ENCODE results near the gene BCOR.

Gene BCOR

GRCh38 chrX:40037367-40037766 is 60.4 kb downstream of the BCOR start:
- TF ChIP-seq, protein P1, sequence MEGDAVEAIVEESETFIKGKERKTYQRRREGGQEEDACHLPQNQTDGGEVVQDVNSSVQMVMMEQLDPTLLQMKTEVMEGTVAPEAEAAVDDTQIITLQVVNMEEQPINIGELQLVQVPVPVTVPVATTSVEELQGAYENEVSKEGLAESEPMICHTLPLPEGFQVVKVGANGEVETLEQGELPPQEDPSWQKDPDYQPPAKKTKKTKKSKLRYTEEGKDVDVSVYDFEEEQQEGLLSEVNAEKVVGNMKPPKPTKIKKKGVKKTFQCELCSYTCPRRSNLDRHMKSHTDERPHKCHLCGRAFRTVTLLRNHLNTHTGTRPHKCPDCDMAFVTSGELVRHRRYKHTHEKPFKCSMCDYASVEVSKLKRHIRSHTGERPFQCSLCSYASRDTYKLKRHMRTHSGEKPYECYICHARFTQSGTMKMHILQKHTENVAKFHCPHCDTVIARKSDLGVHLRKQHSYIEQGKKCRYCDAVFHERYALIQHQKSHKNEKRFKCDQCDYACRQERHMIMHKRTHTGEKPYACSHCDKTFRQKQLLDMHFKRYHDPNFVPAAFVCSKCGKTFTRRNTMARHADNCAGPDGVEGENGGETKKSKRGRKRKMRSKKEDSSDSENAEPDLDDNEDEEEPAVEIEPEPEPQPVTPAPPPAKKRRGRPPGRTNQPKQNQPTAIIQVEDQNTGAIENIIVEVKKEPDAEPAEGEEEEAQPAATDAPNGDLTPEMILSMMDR (IDR thresholded peaks at IDR 0.05) = no peak
- intact Hi-C loops (cut with DNase I; ENCODE audit: low total_unique reads) = no loop called here

GRCh38 chrX:40035726-40036125 is 62.0 kb downstream of the BCOR start:
- no peak for DNase-seq
- intact Hi-C loops (cut with DNase I; ENCODE audit: low total_unique reads) = no loop called here

More at GRCh38 chrX:40037367-40037766, 60.4 kb downstream of the BCOR start:
- Histone ChIP-seq H3K27ac (no peak overlapping the region), H3K4me1 (no peaks in the 10 kb centered on the region), H3K4me3 (no peak overlapping the region), H3K36me3 (no peaks in the 10 kb centered on the region), H3K9me3 (peaks cover 0 to 9% (median 8%) of the 10 kb centered on the region in 3 donors), H3K27me3 (no peaks in the 10 kb centered on the region)
- DNase-seq = no peak

GRCh38 chrX:40031911-40032310 is 65.8 kb downstream of the BCOR start:
- Histone ChIP-seq H3K27me3 (no peaks in the 10 kb centered on the region), H3K9me3 (peaks cover 0 to 7% (median under 1%) of the 10 kb centered on the region in 3 donors), H3K4me1 (no peaks in the 10 kb centered on the region), H3K4me3 (no peak overlapping the region), H3K36me3 (no peaks in the 10 kb centered on the region), H3K27ac (no peak overlapping the region)
- intact Hi-C loops (cut with DNase I; ENCODE audit: low total_unique reads) = no loop called here
- DNase-seq = no peak
- TF ChIP-seq, protein P1 (IDR thresholded peaks at IDR 0.05) = no peak

More at GRCh38 chrX:40035726-40036125, 62.0 kb downstream of the BCOR start:
- H3K9me3 ChIP-seq = peaks cover 0 to 9% (median 8%) of the 10 kb centered on the region in 3 donors
- H3K27ac ChIP-seq = no peak overlapping the region
- no peak overlapping the region for H3K4me3 ChIP-seq
- no peaks in the 10 kb centered on the region for H3K27me3 ChIP-seq
- no peaks in the 10 kb centered on the region for H3K36me3 ChIP-seq
- TF ChIP-seq, protein P1 (IDR thresholded peaks at IDR 0.05) = no peak
- no peaks in the 10 kb centered on the region for H3K4me1 ChIP-seq

GRCh38 chrX:40030205-40030604 is 67.6 kb downstream of the BCOR start:
- H3K4me1 ChIP-seq = no peaks in the 10 kb centered on the region
- no peaks in the 10 kb centered on the region for H3K27me3 ChIP-seq
- no peak overlapping the region for H3K4me3 ChIP-seq
- TF ChIP-seq, protein P1 (IDR thresholded peaks at IDR 0.05) = no peak
- peaks cover 0 to 7% (median 0%) of the 10 kb centered on the region in 3 donors for H3K9me3 ChIP-seq
- no peak for DNase-seq
- intact Hi-C loops (cut with DNase I; ENCODE audit: low total_unique reads) = no loop called here
- H3K36me3 ChIP-seq = no peaks in the 10 kb centered on the region
- no peak overlapping the region for H3K27ac ChIP-seq

DNA sequence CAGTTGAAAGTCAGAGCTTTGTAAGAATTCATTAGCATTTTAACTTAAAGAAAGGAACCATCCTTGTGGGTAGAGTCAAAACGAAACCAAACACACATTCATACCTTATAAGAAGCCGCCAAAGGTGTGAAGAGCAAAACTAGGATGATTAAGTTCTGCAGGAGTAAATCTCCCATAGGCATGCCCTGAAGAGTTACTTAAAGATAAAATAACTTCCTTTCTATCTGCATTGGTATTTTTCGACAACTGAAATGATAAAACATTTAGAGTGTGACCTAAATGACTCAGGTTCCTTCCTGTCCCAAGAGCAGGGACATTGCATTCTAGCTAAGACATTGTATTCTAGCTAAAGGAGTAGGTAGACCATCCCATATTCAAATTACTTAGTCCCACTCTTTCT is 75.3 kb downstream of the BCOR start:
- H3K36me3 ChIP-seq = no peaks in the 10 kb centered on the region
- H3K27me3 ChIP-seq = no peaks in the 10 kb centered on the region
- TF ChIP-seq, protein P1 (IDR thresholded peaks at IDR 0.05) = no peak
- DNase-seq = no peak
- no peaks in the 10 kb centered on the region for H3K4me1 ChIP-seq
- H3K27ac ChIP-seq = no peak overlapping the region
- peaks cover 0 to 4% (median 0%) of the 10 kb centered on the region in 3 donors for H3K9me3 ChIP-seq
- no peak overlapping the region for H3K4me3 ChIP-seq
- intact Hi-C loops (cut with DNase I; ENCODE audit: low total_unique reads) = no loop called here

DNA sequence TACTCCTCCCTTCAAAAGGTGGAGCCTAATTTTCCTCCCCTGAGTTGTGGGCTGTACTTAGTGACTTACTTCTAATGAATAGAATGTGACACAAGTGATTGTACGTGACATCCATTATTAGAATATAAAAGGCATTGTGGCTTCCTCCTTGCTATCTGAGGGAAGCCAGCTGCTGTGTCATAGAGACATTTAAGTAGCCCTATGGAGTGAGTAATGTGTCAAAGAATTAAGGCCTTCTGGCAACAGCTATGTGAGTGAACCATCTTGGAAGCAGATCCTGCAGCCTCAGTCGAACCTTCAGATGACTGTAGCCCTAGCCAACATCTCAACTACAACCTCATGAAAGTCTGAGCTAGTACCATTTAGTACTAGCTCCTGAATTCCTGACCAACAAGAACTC is 76.1 kb downstream of the BCOR start:
- H3K27ac ChIP-seq = no peak overlapping the region
- no peak for DNase-seq
- intact Hi-C loops (cut with DNase I; ENCODE audit: low total_unique reads) = no loop called here
- H3K9me3 ChIP-seq = peaks cover 0 to 7% (median 5%) of the 10 kb centered on the region in 3 donors
- TF ChIP-seq, protein P1 (IDR thresholded peaks at IDR 0.05) = no peak
- no peaks in the 10 kb centered on the region for H3K36me3 ChIP-seq
- no peaks in the 10 kb centered on the region for H3K4me1 ChIP-seq
- no peaks in the 10 kb centered on the region for H3K27me3 ChIP-seq
- no peak overlapping the region for H3K4me3 ChIP-seq
